ENCODE data around the gene CPTP. TPM values are rescaled to one million over a fixed set of nuclear protein-coding genes. Genes with fewer than 3 reads are reported as not detected.

Gene CPTP
- total RNA-seq: 10 to 100 TPM; 12.1 to 13.1 TPM

- DNase-seq: peak; percentile 97
- intact Hi-C loops (cut with micrococcal nuclease): no loop called here
- H3K4me3 Mint-ChIP-seq: peak within 1 kb of the TSS; percentile 86
- peaks cover 31% of the 10 kb centered on the region for H3K4me1 Mint-ChIP-seq (ENCODE audit: low read depth)
- ChIA-PET POLR2A (interaction anchor here (0.7 kb wide), 1 partner anchor 50 kb away, joined by 3 read pairs; the partner anchor contains the start of gene AURKAIP1), CTCF (interaction anchor here (1.1 to 1.5 kb wide), 2 partner anchors 24 to 47 kb away, joined by 5 read pairs; no protein-coding TSS in a partner anchor)
- no peaks in the 10 kb centered on the region for H3K9me3 Mint-ChIP-seq
- H3K27me3 Mint-ChIP-seq: no peaks in the 10 kb centered on the region
- H3K27ac Mint-ChIP-seq: peak within 1 kb of the TSS; percentile 81
- peaks cover 5% of the 10 kb centered on the region for H3K36me3 Mint-ChIP-seq
Observed at GRCh38 chr1:1324524-1325287, at the start of gene CPTP, which contains the start of gene INTS11. CPTP (plus strand) TSS chr1:1324802; CDS start chr1:1326911, 2,109 bp downstream. INTS11 (minus strand) TSS chr1:1324660; CDS start chr1:1324608, 52 bp downstream.

- Mint-ChIP-seq H3K27ac (no peak overlapping the region), H3K4me3 (peak overlapping the region; percentile 66), H3K36me3 (peaks cover 19% of the 10 kb centered on the region), H3K9me3 (no peaks in the 10 kb centered on the region), H3K27me3 (no peaks in the 10 kb centered on the region), H3K4me1 (ENCODE audit: low read depth) (peaks cover 28% of the 10 kb centered on the region)
- no peak for DNase-seq
- ChIA-PET POLR2A (no interaction called here), CTCF (interaction anchor here (1.6 kb wide), 1 partner anchor 14 kb away, joined by 3 read pairs; no protein-coding TSS in a partner anchor)
- intact Hi-C loops (cut with micrococcal nuclease): loop anchor here (5.0 kb wide), 1 partner anchor 32 kb away; the partner anchor contains the start of genes ACAP3 and PUSL1
Observed at GRCh38 chr1:1274931-1275431, 49.6 kb upstream of the CPTP start.

GRCh38 chr1:1275836-1276235 is 48.8 kb upstream of the CPTP start:
- Mint-ChIP-seq H3K27ac (no peak overlapping the region), H3K4me1 (ENCODE audit: low read depth) (peaks cover 19% of the 10 kb centered on the region), H3K36me3 (peaks cover 14% of the 10 kb centered on the region), H3K27me3 (no peaks in the 10 kb centered on the region), H3K9me3 (no peaks in the 10 kb centered on the region), H3K4me3 (no peak overlapping the region)
- intact Hi-C loops (cut with micrococcal nuclease): no loop called here
- POLR2A ChIA-PET: no interaction called here
- no peak for DNase-seq
- CTCF ChIA-PET: no interaction called here

- no peaks in the 10 kb centered on the region for H3K9me3 Mint-ChIP-seq
- H3K27me3 Mint-ChIP-seq: no peaks in the 10 kb centered on the region
- CTCF ChIA-PET: interaction anchor here (1.1 kb wide), 1 partner anchor 156 kb away, joined by 5 read pairs; no protein-coding TSS in a partner anchor
- H3K36me3 Mint-ChIP-seq: no peaks in the 10 kb centered on the region
- H3K4me1 Mint-ChIP-seq (ENCODE audit: low read depth): peaks cover 3% of the 10 kb centered on the region
- DNase-seq: no peak
- no peak overlapping the region for H3K27ac Mint-ChIP-seq
- POLR2A ChIA-PET: no interaction called here
- no peak overlapping the region for H3K4me3 Mint-ChIP-seq
- intact Hi-C loops (cut with micrococcal nuclease): no loop called here
Observed at GRCh38 chr1:1278620-1279019, 46.0 kb upstream of the CPTP start.

DNA sequence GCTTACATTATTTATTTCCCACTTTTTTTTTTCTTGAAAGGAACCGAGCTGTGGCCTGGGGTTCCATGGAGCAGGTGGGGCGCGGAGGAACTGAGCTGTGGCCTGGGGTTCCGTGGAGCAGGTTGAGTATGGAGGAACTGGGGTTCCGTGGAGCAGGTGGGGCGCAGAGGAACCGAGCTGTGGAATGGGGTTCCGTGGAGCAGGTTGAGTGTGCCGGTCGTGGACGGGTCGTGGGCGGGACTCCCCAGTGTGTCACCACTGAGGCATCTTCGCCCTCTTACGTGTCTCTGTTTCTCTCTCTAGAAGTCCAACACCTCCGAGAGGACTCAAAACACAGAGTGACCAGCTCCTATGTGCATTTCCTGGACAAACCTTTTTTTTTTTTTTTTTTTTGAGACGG is 45.6 kb upstream of the CPTP start:
- ChIA-PET CTCF (no interaction called here), POLR2A (no interaction called here)
- intact Hi-C loops (cut with micrococcal nuclease): no loop called here
- H3K4me3 Mint-ChIP-seq: no peak overlapping the region
- H3K27me3 Mint-ChIP-seq: no peaks in the 10 kb centered on the region
- no peak for DNase-seq
- no peaks in the 10 kb centered on the region for H3K36me3 Mint-ChIP-seq
- no peaks in the 10 kb centered on the region for H3K9me3 Mint-ChIP-seq
- peaks cover 3% of the 10 kb centered on the region for H3K4me1 Mint-ChIP-seq (ENCODE audit: low read depth)
- H3K27ac Mint-ChIP-seq: no peak overlapping the region

DNA sequence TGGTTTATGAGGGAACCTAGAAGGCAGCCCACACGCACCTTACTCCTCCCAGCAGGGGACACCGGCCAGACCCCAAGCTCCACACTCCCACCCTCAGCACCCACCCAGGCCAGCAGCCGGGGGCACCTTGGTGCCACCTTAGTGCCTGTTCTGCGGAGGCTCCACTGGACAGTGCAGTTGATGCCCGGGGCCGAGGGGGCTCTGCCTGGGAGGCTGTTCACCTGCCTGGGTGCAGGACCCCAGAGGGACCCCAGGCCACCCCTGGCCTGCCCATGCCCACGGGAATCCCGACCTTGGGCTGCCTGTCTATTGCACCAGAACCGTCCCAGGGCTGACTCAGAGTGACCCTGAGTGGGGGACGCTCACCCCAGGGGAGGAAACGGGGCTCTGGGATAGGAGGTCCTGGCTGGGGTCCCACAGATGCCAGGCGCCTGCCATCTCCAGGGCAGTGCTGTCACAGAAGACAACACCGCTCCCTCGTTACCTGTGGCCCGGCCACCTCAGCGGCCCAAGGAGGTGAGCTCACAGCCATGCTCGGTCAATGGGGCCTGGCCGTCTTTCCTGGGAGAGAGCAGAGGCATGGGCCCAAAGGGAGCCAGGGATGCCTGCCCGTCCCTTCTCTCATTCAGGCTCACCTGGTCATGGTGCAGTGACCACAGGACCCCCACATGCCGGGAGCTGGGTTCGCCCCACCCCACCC is 43.7 kb upstream of the CPTP start:
- H3K4me1 Mint-ChIP-seq (ENCODE audit: low read depth): peaks cover 3% of the 10 kb centered on the region
- POLR2A ChIA-PET: no interaction called here
- DNase-seq: no peak
- no peaks in the 10 kb centered on the region for H3K27me3 Mint-ChIP-seq
- no peaks in the 10 kb centered on the region for H3K9me3 Mint-ChIP-seq
- CTCF ChIA-PET: interaction anchor here (1.6 kb wide), 1 partner anchor 159 kb away, joined by 8 read pairs; no protein-coding TSS in a partner anchor
- intact Hi-C loops (cut with micrococcal nuclease): loop anchor here (5.0 kb wide), 1 partner anchor 109 kb away; the partner anchor contains the start of gene TTLL10
- no peaks in the 10 kb centered on the region for H3K36me3 Mint-ChIP-seq
- no peak overlapping the region for H3K4me3 Mint-ChIP-seq
- no peak overlapping the region for H3K27ac Mint-ChIP-seq

DNA sequence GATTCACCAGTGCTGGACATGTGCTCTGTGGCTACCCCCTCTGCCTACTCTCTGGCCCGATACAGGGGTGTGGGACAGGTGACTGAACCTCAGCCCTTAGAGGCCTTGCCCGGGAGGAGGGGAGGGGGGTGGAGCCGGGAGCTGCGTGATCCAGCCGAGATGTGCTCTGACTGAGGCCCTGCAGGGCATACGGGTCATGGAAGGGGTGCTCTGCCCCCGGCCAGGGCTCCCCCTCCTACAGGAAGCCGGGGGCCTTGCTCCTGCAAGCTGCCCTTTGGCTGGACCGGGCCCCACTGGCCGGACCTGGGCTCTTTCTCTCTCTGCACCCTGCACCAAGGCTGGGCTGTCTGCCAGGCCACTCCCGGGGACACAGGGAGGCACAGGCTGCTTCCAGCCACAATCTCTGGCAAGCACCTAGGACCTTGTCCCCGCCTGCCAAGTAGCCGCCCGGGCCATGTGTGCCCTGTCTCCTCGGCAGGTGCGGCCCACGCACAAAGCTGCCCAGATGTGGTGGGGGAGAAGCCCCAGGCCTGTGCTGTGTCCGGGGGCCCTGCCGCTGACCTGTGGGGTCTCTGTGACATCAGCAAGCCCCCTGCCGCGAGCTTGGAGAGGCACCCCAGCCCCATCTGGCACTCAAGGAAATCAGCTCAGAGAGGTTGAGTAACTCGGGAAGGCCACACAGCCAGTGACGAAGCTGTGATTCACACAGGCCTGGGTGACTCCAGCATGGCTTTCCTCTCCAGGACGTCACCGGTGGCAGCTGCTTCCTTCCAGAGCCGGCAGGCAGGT is 42.9 kb upstream of the CPTP start:
- intact Hi-C loops (cut with micrococcal nuclease): loop anchor here (5.0 kb wide), 1 partner anchor 109 kb away; the partner anchor contains the start of gene TTLL10
- ChIA-PET CTCF (interaction anchor here (1.6 kb wide), 1 partner anchor 160 kb away, joined by 8 read pairs; no protein-coding TSS in a partner anchor), POLR2A (no interaction called here)
- DNase-seq: peak; percentile 56
- Mint-ChIP-seq H3K27ac (no peak overlapping the region), H3K4me3 (no peak overlapping the region), H3K27me3 (no peaks in the 10 kb centered on the region), H3K9me3 (no peaks in the 10 kb centered on the region), H3K36me3 (no peaks in the 10 kb centered on the region), H3K4me1 (ENCODE audit: low read depth) (peaks cover 3% of the 10 kb centered on the region)

- no peaks in the 10 kb centered on the region for H3K9me3 Mint-ChIP-seq
- no peak overlapping the region for H3K27ac Mint-ChIP-seq
- peak; percentile 57 for DNase-seq
- H3K4me3 Mint-ChIP-seq: no peak overlapping the region
- no peaks in the 10 kb centered on the region for H3K27me3 Mint-ChIP-seq
- ChIA-PET POLR2A (no interaction called here), CTCF (interaction anchor here (1.2 kb wide), 1 partner anchor 219 kb away, joined by 3 read pairs; no protein-coding TSS in a partner anchor)
- H3K36me3 Mint-ChIP-seq: no peaks in the 10 kb centered on the region
- peaks cover 3% of the 10 kb centered on the region for H3K4me1 Mint-ChIP-seq (ENCODE audit: low read depth)
- intact Hi-C loops (cut with micrococcal nuclease): loop anchor here (5.0 kb wide), 1 partner anchor 111 kb away; the partner anchor contains the start of gene TTLL10
Observed at GRCh38 chr1:1282998-1283397, 41.6 kb upstream of the CPTP start.

- intact Hi-C loops (cut with micrococcal nuclease): loop anchor here (5.0 kb wide), 1 partner anchor 112 kb away; the partner anchor contains the start of gene TTLL10
- H3K36me3 Mint-ChIP-seq: no peaks in the 10 kb centered on the region
- H3K4me1 Mint-ChIP-seq (ENCODE audit: low read depth): peaks cover 3% of the 10 kb centered on the region
- POLR2A ChIA-PET: no interaction called here
- no peaks in the 10 kb centered on the region for H3K9me3 Mint-ChIP-seq
- H3K4me3 Mint-ChIP-seq: no peak overlapping the region
- no peak for DNase-seq
- CTCF ChIA-PET: interaction anchor here (1.2 kb wide), 1 partner anchor 220 kb away, joined by 3 read pairs; no protein-coding TSS in a partner anchor
- no peak overlapping the region for H3K27ac Mint-ChIP-seq
- H3K27me3 Mint-ChIP-seq: no peaks in the 10 kb centered on the region
Observed at GRCh38 chr1:1283821-1284220, 40.8 kb upstream of the CPTP start.

GRCh38 chr1:1284221-1285101 is 40.1 kb upstream of the CPTP start:
- ChIA-PET CTCF (no interaction called here), POLR2A (no interaction called here)
- Mint-ChIP-seq H3K4me3 (no peak overlapping the region), H3K36me3 (no peaks in the 10 kb centered on the region), H3K9me3 (no peaks in the 10 kb centered on the region), H3K4me1 (ENCODE audit: low read depth) (peaks cover 3% of the 10 kb centered on the region), H3K27me3 (no peaks in the 10 kb centered on the region), H3K27ac (no peak overlapping the region)
- intact Hi-C loops (cut with micrococcal nuclease): loop anchor here (5.0 kb wide), 1 partner anchor 112 kb away; the partner anchor contains the start of gene TTLL10
- no peak for DNase-seq
